Mesenchymal stem cell (in vitro differentiated cells and primary cell): Measurements from ENCODE around the gene NUCB1.

Experiments used
- DNase-seq: peaks from one replicate; pipeline ENCODE4 v3.0.0-alpha.2; 2013
- H2AFZ ChIP-seq: one replicate; pipeline ENCODE4 v1.6.1; 2013; ENCODE audit warnings: low read depth, mild to moderate bottlenecking, control low read depth, inconsistent platforms, low read length, moderate library complexity
- H2AK5ac ChIP-seq: 2 replicates; pipeline ENCODE4 v1.6.1; 2013; ENCODE audit warnings: low read length, moderate library complexity, mild to moderate bottlenecking, inconsistent platforms; ENCODE audit not compliant: severe bottlenecking
- H2BK120ac ChIP-seq: one replicate; pipeline ENCODE4 v1.6.1; 2013; ENCODE audit warnings: low read depth, mild to moderate bottlenecking, inconsistent platforms, low read length, moderate library complexity
- H2BK12ac ChIP-seq, 2 experiments: one replicate each; pipeline ENCODE4 v1.6.1; 2013; ENCODE audit warnings: inconsistent platforms in 2 of 2, low read length in 2 of 2, mild to moderate bottlenecking in 2 of 2, moderate library complexity in 2 of 2, control low read depth in 1 of 2
- H2BK15ac ChIP-seq: one replicate; pipeline ENCODE4 v1.6.1; 2013; ENCODE audit warnings: mild to moderate bottlenecking, low read depth, inconsistent platforms; ENCODE audit not compliant: poor library complexity, severe bottlenecking
- H2BK5ac ChIP-seq: 2 replicates; pipeline ENCODE4 v1.6.1; 2013; ENCODE audit warnings: low read depth, mild to moderate bottlenecking, low read length, control low read depth, inconsistent platforms; ENCODE audit not compliant: poor library complexity, severe bottlenecking
- H3K14ac ChIP-seq, 2 experiments: one replicate each; pipeline ENCODE4 v1.6.1; 2013; ENCODE audit warnings: inconsistent platforms in 2 of 2, low read length in 2 of 2, control low read depth in 1 of 2, mild to moderate bottlenecking in 1 of 2, moderate library complexity in 1 of 2
- H3K18ac ChIP-seq, 2 experiments: one replicate each; pipeline ENCODE4 v1.6.1; 2013; ENCODE audit warnings: inconsistent platforms in 2 of 2, low read length in 2 of 2, control low read depth in 1 of 2, low read depth in 1 of 2, mild to moderate bottlenecking in 1 of 2
- H3K23ac ChIP-seq, 2 experiments: one replicate each; pipeline ENCODE4 v1.6.1; 2013; ENCODE audit warnings: inconsistent platforms in 2 of 2, low read length in 2 of 2, mild to moderate bottlenecking in 2 of 2, moderate library complexity in 2 of 2, control low read depth in 1 of 2
- H3K27ac ChIP-seq: 2 replicates; pipeline ENCODE4 v1.5.1; 2013; ENCODE audit warnings: mild to moderate bottlenecking, moderate library complexity, low read length, control low read depth, inconsistent platforms; ENCODE audit not compliant: poor library complexity, severe bottlenecking
- H3K27me3 ChIP-seq, 2 experiments: 2 replicates each; pipeline versions ENCODE4 v1.6.1 to v1.7.0; 2013; ENCODE audit warnings: low read length in 2 of 2, mild to moderate bottlenecking in 2 of 2, moderate library complexity in 2 of 2, control low read depth in 1 of 2, inconsistent platforms in 1 of 2; ENCODE audit not compliant: control insufficient read depth in 1 of 2, insufficient read depth in 1 of 2
- H3K36me3 ChIP-seq, 2 experiments: 2 replicates each; pipeline versions ENCODE4 v1.6.1 to v1.7.0; 2013; ENCODE audit warnings: low read length in 2 of 2, control low read depth in 1 of 2, inconsistent platforms in 1 of 2, low read depth in 1 of 2, mild to moderate bottlenecking in 1 of 2; ENCODE audit not compliant: insufficient read depth in 2 of 2, control insufficient read depth in 1 of 2
- H3K4ac ChIP-seq, 2 experiments: one replicate each; pipeline ENCODE4 v1.6.1; 2013; ENCODE audit warnings: inconsistent platforms in 2 of 2, low read length in 2 of 2, mild to moderate bottlenecking in 2 of 2, moderate library complexity in 2 of 2, control low read depth in 1 of 2, low read depth in 1 of 2
- H3K4me1 ChIP-seq: 2 replicates; pipeline ENCODE4 v1.6.1; 2013; ENCODE audit warnings: low read depth, low read length, control low read depth; ENCODE audit not compliant: control insufficient read depth, insufficient read depth
- H3K4me2 ChIP-seq: 2 replicates; pipeline ENCODE4 v1.6.1; 2013; ENCODE audit warnings: low read length, mild to moderate bottlenecking, inconsistent platforms; ENCODE audit not compliant: poor library complexity, severe bottlenecking
- H3K4me3 ChIP-seq, 2 experiments: 2 replicates each; pipeline versions ENCODE4 v1.5.1 to v1.7.0; 2013; ENCODE audit warnings: low read length in 2 of 2, mild to moderate bottlenecking in 2 of 2, control low read depth in 1 of 2, low read depth in 1 of 2; ENCODE audit not compliant: insufficient read depth in 1 of 2
- H3K79me1 ChIP-seq: replicated peaks from 2 replicates; pipeline ENCODE4 v1.6.1; 2013; ENCODE audit warnings: mild to moderate bottlenecking, control low read depth, low read length, inconsistent platforms; ENCODE audit not compliant: poor library complexity, severe bottlenecking
- H3K9ac ChIP-seq: 2 replicates; pipeline ENCODE4 v1.7.0; 2013; ENCODE audit warnings: mild to moderate bottlenecking, low read length, moderate library complexity
- H3K9me3 ChIP-seq: 2 replicates; pipeline ENCODE4 v1.7.0; 2013; ENCODE audit warnings: mild to moderate bottlenecking, low read length; ENCODE audit not compliant: control insufficient read depth
- H4K8ac ChIP-seq: one replicate; pipeline ENCODE4 v1.6.1; 2013; ENCODE audit warnings: inconsistent platforms, mild to moderate bottlenecking, low read length, moderate library complexity
- H4K91ac ChIP-seq: one replicate; pipeline ENCODE4 v1.6.1; 2013; ENCODE audit warnings: mild to moderate bottlenecking, low read length, inconsistent platforms
- WGBS: methylation state at CpG from one replicate; pipeline ENCODE4 v1.1.7; 2013; ENCODE audit warnings: mixed read lengths; 5-methylcytosine and 5-hydroxymethylcytosine counted together

The NUCB1 gene

DNA sequence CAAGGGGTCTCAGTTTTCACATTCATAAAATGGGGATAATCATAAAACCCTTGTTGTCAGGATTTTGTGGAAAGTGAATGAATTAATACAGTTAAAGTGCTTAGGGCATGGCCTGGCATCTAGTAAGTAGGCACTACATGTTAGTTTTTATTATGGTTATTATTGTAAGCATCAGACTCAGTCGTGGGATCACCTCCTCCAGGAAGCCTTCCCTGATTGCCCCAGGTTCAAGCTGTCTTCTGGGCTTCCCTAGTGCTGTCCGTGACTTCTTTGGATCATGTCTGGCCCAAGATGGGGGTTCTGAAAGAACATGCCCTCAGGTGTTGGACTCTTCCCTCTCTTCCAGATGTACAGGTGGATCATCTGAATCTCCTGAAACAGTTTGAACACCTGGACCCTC is 10.7 kb downstream of the NUCB1 start:
- H3K23ac ChIP-seq, result no peak overlapping the region

DNA sequence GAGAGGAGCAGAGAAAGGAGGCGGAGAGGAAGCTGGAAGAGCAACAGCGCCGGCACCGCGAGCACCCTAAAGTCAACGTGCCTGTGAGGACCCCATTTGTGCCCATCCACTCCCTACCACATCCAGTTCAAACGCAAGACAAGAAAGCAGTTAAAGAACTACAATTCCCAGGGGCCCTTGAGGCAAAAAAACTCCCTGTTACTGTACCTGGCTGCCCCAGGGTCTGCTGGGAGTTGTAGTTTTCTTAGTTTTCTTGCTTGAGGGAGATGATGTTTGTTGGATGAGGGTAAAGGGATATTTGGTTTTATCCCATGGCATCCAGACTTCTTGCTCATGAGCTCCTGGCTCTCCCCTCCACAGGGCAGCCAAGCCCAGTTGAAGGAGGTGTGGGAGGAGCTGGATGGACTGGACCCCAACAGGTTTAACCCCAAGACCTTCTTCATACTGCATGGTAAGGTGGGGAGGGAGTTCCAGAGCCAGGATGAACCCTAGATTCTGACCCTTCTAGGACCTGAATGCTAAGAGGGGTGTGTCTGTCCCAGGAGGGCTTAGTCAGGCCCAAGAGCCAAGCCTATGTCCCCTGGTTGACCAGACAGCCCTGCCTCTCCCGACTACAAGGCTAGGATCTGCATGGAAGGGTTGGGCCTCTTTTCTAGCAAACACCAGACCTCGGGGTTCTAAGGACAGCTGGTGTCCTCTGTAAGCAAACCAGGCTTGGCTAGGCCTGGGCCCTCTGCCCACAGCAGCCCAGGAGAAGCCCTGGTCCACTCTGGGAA is 13.2 kb downstream of the NUCB1 start:
- Histone ChIP-seq H2BK120ac (no peak overlapping the region), H3K36me3 (peaks cover 81 to 84% of the 10 kb centered on the region in 2 experiments), H3K18ac (no peak overlapping the region), H2AK5ac (no peak overlapping the region), H2AFZ (no peak overlapping the region), H4K91ac (no peak overlapping the region), H3K23ac (peak overlapping the region in 1 of 2 experiments; percentile 26), H3K9me3 (no peaks in the 10 kb centered on the region), H2BK5ac (no peak overlapping the region), H3K9ac (no peak overlapping the region), H3K27me3 (no peaks in the 10 kb centered on the region), H3K4me1 (no peaks in the 10 kb centered on the region), H3K27ac (no peak overlapping the region), H2BK12ac (no peak overlapping the region), H3K4me3 (no peak overlapping the region), H3K79me1 (peaks cover 12% of the 10 kb centered on the region), H3K4ac (no peak overlapping the region), H4K8ac (no peak overlapping the region), H3K14ac (no peak overlapping the region), H3K4me2 (no peak overlapping the region), H2BK15ac (no peak overlapping the region)
- WGBS, result 94% methylated on average over 9 of the region's 9 CpGs
- no peak for DNase-seq

More for the DNA sequence above, 10.7 kb downstream of the NUCB1 start:
- H2AK5ac ChIP-seq, result no peak overlapping the region
- H3K36me3 ChIP-seq, result peaks cover 85 to 88% of the 10 kb centered on the region in 2 experiments
- no peaks in the 10 kb centered on the region for H3K27me3 ChIP-seq
- H3K4me3 ChIP-seq, result no peak overlapping the region
- no peak overlapping the region for H3K27ac ChIP-seq
- H3K79me1 ChIP-seq, result peaks cover 18% of the 10 kb centered on the region
- no peak overlapping the region for H3K18ac ChIP-seq
- no peak overlapping the region for H3K4me2 ChIP-seq
- no peaks in the 10 kb centered on the region for H3K4me1 ChIP-seq
- no peak overlapping the region for H3K9ac ChIP-seq
- no peak overlapping the region for H4K91ac ChIP-seq
- no peak overlapping the region for H3K4ac ChIP-seq
- no peak overlapping the region for H2BK5ac ChIP-seq
- no peak overlapping the region for H3K14ac ChIP-seq
- 88% methylated on average over 2 of the region's 2 CpGs for WGBS
- DNase-seq, result no peak
- no peak overlapping the region for H2BK15ac ChIP-seq
- no peaks in the 10 kb centered on the region for H3K9me3 ChIP-seq
- H2BK120ac ChIP-seq, result no peak overlapping the region
- H2BK12ac ChIP-seq, result no peak overlapping the region
- H2AFZ ChIP-seq, result no peak overlapping the region
- no peak overlapping the region for H4K8ac ChIP-seq

DNA sequence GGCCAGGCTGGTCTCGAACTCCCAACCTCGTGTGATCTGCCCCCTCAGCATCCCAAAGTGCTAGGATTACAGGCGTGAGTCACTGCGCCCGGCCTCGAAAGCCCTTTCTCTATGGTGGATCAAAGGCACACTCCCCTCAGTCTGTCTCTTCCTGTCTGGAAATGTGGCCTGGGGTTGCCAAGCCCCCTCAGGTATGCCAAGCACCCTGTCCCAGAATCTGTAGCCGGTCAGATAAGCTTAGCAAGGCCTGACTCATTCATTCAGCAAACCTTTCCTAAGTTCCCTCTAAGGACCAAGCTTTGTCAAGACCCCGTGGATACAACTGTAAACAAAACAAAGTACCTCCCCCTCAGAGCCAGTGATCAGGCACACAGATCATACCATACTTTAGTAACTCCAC is 14.1 kb downstream of the NUCB1 start:
- Histone ChIP-seq H4K91ac (no peak overlapping the region), H2BK15ac (no peak overlapping the region), H3K14ac (no peak overlapping the region), H3K36me3 (peaks cover 81 to 86% of the 10 kb centered on the region in 2 experiments), H2BK12ac (no peak overlapping the region), H3K79me1 (peaks cover 7% of the 10 kb centered on the region), H3K9me3 (no peaks in the 10 kb centered on the region), H3K18ac (no peak overlapping the region), H2BK120ac (no peak overlapping the region), H3K4me1 (no peaks in the 10 kb centered on the region), H3K27me3 (no peaks in the 10 kb centered on the region), H3K4me2 (no peak overlapping the region), H2BK5ac (no peak overlapping the region), H2AK5ac (no peak overlapping the region), H2AFZ (no peak overlapping the region), H3K9ac (no peak overlapping the region), H3K23ac (no peak overlapping the region), H4K8ac (no peak overlapping the region), H3K4me3 (no peak overlapping the region), H3K4ac (no peak overlapping the region), H3K27ac (no peak overlapping the region)
- no peak for DNase-seq
- 97% methylated on average over 8 of the region's 8 CpGs for WGBS

DNA sequence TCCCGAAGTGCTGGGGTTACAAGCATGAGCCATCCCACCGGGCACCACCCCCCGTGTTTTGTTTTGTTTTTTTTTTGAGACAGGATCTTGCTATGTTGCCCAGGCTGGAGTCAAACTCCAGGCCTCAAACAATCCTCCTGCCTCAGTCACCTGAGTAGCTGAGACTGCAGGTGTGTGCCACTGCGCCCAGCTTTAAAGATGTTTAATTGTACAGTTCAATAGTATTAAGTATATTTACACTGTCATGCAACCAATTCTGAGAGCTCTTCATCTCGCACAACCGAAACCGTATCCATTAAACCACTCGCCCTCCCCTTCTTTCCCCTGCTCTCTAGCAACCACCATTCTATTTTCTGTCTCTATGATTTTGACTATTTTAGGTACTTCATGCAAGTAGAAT is 15.6 kb downstream of the NUCB1 start:
- Histone ChIP-seq H2AK5ac (no peak overlapping the region), H3K9ac (no peak overlapping the region), H2AFZ (no peak overlapping the region), H2BK120ac (no peak overlapping the region), H3K4me1 (no peaks in the 10 kb centered on the region), H3K27me3 (no peaks in the 10 kb centered on the region), H3K4me2 (no peak overlapping the region), H3K9me3 (no peaks in the 10 kb centered on the region), H2BK15ac (no peak overlapping the region), H3K79me1 (peaks cover 7% of the 10 kb centered on the region), H3K23ac (no peak overlapping the region), H2BK5ac (no peak overlapping the region), H3K18ac (no peak overlapping the region), H4K8ac (no peak overlapping the region), H3K36me3 (peaks cover 76 to 85% of the 10 kb centered on the region in 2 experiments), H3K4me3 (no peak overlapping the region), H4K91ac (no peak overlapping the region), H2BK12ac (no peak overlapping the region), H3K4ac (no peak overlapping the region), H3K27ac (no peak overlapping the region), H3K14ac (no peak overlapping the region)
- WGBS, result 96% methylated on average over 3 of the region's 8 CpGs
- DNase-seq, result no peak
